HG03095 (cell line): Measurements from ENCODE around the gene TPBG.
"Not testable (repeated sequence)": the region's sequence is repeated elsewhere in the genome, so short reads cannot be mapped to it uniquely, and the experiment has no call there.

Experiments used
- ATAC-seq: cut with Tn5 transposase; IDR thresholded peaks from one replicate; pipeline ENCODE4 v1.9.1; 2021; ENCODE audit warnings: moderate library complexity; ENCODE audit not compliant: unreplicated experiment

TPBG gene

DNA sequence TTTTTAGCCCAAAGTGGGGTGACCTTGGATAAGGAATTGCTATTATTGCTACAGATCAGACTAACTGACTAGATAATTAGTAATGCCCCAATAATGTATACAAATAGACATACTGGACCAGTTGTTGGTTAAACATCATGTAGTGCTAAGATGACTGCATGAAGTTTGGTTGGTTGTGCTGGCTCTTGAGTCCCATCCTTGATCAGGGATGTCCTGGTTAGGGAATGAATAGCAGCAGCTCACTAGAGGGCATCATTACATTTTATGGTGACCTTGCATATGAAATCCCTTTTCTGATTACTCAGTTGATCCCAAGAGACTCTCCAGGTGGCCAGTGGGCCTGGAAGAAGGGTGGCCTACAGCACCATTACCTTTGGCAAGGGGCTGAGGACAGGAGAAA is 10.9 kb downstream of the TPBG start:
- ATAC-seq = no peak

DNA sequence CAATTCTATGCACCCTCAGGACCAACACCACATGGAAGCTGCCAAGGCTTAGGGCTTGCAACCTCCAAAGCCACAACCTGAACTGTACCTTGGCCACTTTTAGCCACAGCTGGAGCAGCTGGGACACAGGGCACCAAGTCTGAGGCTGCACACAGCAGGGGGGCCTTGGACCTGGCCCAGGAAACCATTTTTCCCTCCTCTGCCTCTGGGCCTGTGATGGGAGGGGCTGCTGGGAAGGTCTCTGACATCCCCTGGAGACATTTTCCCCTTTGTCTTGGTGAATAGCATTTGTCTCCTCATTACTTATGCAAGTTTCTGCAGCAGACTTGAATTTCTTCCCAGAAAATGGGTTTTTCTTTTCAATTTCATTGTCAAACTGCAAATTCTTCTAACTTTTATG is 13.0 kb downstream of the TPBG start:
- ATAC-seq = no peak

DNA sequence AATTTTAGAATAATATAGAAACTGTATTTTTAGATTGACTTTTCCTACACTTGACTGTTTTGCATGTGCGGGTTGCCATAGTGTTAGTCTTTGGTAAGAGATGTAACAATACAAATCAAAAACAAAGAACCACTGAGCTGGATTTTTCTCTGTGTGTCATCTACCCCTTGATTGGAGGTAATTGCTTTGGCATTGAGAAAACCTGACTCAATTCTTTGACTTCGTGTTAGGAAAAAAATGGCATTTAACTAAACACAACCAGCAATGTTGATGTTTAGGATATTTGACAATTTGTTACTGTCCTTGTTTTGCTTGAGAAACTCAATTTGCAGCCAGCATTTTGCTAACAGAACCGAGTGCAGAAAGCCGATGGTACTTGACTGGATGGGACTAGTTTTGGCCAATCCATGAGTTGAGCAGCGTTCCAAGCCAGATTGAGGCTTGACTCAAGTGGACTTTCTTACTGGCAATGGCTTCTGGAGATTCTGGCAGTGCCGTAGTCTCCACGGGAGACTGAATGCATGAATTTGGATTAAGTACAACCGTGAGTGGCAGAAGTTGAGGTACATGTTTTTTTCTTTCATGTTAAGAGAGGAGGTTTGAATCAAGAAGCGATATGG is 17.1 kb downstream of the TPBG start:
- no peak for ATAC-seq

DNA sequence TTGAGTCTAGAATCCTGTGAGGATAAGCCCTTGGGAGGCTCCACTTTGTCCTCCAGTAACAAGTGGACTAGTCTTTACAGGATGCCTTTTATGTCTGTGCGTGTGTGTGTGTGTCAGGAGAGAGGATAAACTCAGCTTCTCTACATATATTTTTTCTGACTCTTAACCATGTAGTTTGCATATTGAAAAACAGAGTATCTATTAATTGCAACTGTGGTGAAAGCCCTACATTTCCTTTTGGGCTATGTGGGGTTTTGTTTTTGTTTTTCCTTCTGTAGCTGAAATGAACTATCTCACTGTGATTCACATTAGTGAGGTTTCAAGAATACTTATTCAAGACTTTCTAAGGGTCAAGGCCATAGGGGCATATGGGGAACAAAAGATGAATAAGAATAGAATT is 17.7 kb downstream of the TPBG start:
- ATAC-seq = peak; percentile 80

DNA sequence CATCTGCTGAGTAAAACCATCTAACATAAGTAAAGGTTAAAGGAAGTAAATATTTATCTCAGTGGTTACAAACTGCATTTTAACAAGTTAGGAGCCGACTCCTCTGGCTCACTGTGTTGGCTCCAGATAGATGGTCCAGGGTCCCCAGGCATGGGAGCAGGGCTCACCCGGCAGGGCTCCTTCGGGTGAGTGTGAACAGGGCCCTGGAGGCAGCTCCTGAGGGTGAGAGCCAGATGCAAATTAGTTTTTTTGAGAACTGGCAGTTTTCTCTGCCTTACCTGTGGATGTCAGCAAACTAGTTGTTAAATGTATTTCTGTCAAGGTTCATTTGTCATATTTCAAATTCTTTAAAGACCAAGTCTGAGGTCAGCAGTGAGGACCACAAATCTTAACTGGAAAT is 21.5 kb downstream of the TPBG start:
- no peak for ATAC-seq

DNA sequence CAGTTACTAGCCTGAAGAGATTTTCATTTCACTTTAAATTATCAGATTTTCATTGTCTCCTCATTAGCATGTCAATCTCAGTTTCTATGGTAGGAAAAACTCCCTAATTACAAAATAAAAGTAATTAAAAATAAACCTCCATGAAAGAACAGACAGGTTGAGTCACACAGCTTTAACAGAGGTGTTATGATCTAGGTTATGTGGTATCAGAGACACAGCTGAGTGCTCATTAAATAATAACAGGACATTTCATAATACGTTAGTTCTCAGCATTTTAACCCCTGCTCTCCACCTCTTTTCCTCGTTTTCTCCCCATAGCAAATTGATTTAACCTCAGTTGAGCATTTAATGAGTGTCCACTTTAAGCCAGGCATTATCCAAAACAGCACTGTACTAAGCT is 21.9 kb downstream of the TPBG start:
- no peak for ATAC-seq

DNA sequence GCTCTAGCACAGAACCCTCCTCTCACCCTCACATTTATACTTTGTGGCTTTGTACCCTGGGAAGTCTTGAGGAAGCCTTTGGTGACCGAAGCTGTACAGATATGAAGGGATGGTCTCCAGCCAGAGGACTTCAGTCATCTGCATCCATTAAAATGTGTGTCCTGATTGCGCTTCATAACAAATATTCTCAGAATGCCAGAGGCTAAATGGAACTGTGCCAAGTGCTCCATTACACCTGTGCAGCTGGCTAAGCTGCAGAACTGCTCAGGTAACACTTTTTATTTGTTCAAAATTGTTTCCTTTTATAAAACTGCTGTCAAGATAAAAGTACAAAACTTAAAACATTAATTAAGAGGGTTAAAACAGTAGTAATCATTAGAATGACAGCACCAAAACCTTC is 22.3 kb downstream of the TPBG start:
- no peak for ATAC-seq

DNA sequence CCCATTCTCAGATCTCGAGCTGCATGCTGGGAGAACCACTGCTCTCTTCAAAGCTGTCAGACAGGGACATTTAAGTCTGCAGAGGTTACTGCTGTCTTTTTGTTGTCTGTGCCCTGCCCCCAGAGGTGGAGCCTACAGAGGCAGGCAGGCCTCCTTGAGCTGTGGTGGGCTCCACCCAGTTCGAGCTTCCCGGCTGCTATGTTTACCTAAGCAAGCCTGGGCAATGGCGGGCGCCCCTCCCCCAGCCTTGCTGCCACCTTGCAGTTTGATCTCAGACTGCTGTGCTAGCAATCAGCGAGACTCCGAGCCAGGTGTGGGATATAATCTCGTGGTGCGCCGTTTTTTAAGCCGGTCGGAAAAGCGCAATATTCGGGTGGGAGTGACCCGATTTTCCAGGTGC is 31.2 kb downstream of the TPBG start:
- not testable (repeated sequence) for ATAC-seq

DNA sequence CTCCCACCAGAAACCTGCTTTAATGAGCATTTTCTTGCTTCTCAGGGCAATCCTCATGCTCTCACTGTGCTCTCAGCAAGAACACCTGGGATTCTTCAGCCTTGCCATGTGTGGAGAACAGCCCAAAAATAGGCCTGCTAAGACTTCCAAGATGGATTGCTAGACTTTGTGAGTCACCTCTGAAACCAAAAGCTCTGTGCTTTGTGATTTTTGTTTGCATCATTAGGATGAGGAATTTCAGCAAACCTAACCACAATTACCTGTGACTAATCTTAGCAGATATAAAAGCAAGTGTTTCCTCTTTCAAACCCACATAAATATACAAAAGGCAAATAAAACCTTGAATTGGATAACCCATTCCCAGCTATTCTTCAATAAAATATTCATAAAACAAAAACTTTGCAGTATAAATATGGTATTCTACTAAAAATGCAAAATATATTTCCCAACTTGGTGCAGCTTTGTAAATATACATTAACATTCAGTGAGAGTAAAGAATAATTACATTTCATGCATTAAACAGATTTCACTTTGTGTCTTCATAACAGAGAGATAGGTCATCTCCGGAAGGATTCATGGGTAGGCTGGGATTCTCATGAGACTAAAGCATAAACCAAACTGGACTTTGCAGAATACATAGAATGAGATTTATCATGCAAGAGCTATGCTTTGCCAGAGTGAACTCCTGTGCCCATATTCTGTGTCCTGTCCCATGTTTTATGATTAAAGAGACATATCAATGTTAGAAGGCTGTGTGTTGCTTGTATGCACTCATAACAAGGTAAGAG is 33.5 kb downstream of the TPBG start:
- no peak for ATAC-seq

DNA sequence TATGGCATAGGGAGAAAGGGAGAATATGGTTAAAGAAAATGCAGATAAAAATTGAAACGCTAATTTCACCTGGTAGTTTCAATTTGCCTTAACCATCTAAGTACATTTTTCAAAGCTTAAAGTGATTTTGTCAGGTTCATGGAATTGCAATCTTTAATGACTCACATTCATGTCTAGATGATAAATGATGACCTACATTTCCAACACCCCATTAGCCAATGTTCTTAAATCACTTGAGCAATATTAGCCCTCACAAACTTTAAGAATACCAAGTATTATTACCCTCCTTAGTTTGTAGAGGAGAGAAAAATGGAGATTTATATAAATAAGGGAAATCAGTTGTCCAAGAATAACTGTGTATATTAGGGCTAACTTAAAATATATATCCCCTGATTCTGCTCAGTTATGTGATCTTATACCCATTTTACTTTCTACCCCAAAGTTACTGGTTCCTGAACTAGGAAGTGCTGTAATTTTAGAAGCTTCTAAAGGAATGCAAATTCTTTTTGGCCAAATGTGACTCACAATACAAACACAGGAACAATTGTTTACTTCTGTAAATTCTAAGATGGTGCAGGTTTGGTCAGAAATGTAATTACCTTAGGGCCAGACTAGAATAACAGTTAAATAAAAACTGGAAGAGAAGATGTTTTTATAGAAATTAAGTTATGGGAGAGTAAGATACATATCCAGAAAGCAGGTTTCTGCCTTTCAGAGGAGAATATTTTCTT is 34.5 kb downstream of the TPBG start:
- ATAC-seq = no peak

DNA sequence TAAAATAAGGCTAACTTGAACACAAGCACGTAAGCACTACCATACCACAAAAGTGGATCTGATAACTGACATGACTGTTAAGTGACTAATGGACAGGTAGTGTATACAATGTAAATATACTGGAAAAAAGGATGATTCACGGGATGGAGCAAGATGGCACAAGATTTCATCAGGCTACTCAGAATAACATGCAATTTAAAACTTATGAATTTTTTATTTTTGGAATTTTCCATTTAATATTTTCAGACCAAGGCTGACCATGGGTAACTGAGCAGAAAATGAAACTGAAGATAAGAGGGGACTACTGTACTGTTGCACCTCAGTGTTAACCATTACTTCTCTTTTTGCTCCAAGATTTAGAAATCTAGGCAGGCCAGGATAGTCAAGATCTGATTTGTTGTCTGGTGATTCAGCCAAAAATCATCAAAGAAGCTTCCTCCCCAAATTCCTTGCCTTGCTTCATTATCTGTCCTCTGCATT is 45.4 kb downstream of the TPBG start:
- peak; percentile 61 for ATAC-seq

DNA sequence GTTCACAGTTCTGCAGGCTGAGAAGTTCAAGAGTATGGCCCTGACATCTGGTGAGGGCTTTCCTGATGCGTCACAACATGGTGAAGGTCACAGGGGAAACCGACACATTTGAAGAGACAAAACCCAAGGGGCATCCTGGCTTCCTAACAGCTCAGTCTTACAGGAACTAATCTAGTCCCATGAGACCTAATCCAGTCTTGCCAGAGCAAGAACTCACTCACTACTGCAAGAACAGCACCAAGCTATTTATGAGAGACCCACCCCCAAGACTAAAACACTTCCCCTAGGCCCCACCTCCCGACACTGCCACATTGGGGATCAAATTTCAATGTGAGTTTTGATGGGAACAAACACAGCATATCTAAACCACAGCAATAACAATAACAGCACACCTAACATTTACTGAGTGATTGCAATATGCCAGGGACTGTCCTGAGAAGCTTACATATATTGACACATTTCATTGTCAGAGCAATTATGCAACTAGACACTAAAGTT is 46.6 kb downstream of the TPBG start:
- no peak for ATAC-seq

DNA sequence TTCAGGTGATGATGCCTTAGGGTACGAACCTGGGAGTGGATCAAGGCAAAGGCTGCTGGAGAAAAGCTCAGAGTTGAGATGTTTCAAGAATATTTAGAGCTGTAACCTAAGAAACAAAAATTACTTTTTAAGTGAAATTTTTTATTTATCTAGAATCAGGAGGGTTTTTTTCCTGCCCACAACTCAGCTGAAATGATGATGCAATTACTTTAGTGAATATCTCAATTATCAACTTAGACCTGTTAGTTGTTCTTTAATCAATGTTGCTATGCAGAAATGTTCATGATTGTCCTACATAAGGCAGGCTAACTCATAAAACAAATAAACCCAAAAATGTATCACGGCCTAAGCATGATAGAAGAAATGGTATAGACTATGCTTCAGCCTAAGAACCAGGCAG is 50.3 kb downstream of the TPBG start:
- ATAC-seq = no peak

DNA sequence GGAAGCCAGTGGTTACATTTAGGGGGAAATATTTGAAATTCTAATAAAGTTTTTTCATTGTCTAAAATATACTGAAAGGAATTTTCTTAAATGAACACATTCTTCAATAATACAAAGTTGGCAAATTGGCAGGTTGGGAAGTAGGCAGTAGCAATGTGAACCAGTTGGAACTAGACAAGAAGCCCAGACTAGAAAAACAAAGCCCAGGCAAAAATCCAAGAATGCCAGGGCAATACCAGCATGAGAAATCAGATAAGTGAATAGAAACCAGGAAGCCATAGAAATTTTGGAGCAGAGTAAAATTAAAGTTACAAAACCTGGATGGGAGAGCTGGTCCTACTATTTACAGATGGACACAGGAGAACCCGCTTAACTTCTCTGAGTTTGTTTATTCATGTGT is 52.2 kb downstream of the TPBG start:
- no peak for ATAC-seq

DNA sequence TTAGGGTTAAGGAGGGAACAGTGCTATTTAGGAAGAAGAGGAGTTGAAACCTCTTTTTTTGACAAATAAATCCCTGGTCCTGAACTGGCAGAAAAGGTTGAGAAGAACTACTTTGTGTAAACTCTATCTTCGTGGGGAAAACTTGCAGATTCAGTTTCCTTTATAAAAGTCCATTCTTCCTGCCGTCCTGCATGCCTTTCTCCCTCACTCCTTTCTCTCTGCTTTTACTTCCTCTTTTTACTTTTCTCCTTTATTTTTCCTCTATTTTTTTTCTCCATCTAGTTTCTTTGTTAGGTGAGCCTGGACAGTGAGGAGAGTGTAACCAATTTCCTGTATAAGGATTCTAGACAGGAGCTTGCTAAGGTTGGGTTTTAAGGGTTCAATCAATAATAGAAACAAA is 52.7 kb downstream of the TPBG start:
- no peak for ATAC-seq
